Iris pigment epithelial cell (primary cell): ENCODE results near the gene INPP4B.
"Not testable (repeated sequence)": the region's sequence is repeated elsewhere in the genome, so short reads cannot be mapped to it uniquely, and the experiment has no call there.

Source experiments
- DNase-seq: peaks from one replicate; pipeline ENCODE4 v3.0.0-alpha.2; 2011; ENCODE audit warnings: low read depth

Gene INPP4B

GRCh38 chr4:142683503-142683902 lies 162.6 kb downstream of the INPP4B start:
- DNase-seq, result no peak

DNA sequence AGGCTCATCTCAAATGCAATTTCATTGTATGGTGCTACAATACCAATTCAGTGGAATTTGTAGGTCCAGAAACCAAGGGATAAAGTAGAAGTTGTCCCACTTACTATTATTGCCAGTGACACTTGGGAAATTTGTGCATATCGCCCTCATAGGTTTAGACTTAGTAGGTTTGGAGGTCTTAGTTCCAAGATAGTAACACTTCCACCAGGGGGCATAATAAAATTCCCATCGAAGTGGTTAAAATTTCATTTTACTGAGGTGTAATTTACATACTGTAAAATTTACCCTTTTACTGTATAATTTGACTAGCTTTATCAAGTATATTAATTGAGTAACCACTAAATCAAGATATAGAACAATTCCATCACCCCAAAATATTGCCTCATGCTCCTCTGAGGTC lies 174.6 kb downstream of the INPP4B start:
- peak; percentile 1 for DNase-seq

- peak; percentile 9 for DNase-seq
Measured at GRCh38 chr4:142663828-142664227, 182.3 kb downstream of the INPP4B start.

DNA sequence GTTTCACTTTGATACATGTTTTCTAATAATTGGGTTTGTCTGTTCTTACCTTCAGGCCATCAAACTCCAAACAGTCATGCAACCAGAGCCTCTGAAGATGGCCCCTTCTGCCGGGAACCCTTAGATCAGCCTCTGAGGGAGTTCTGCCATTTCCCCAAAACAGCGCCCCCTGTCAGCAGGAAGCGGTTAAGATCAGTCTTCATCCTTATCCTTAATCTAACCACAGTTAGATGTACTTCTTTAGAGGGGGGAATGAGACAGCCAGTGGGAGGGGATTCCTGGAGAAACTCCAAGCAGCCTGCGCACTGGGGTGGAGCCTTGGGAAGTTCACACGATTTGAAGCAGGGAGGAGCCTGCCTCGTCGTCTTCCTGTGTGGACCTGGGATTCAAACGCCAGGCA lies 185.4 kb downstream of the INPP4B start:
- no peak for DNase-seq

DNA sequence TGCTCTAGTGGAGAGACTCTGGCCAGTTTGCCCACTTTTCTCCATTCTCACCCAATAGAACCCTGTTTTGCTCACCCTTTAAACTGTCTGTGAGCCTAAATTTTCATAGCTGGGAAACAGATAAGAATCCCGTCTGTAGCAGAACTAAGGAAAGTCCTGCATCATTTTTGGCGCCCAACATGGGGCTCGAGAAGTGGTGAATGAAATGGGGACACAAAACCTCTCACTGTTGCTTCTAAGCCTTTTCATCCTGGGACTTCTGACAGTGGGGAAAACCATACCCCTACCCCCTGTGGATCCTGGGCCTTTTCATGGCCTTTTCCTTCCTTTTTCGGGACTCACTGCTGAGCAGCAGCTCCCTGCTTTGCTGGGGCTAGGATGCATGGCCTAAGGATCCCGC lies 189.9 kb downstream of the INPP4B start:
- DNase-seq, result peak; percentile 17

GRCh38 chr4:142648378-142648777 lies 197.7 kb downstream of the INPP4B start:
- no peak for DNase-seq

DNA sequence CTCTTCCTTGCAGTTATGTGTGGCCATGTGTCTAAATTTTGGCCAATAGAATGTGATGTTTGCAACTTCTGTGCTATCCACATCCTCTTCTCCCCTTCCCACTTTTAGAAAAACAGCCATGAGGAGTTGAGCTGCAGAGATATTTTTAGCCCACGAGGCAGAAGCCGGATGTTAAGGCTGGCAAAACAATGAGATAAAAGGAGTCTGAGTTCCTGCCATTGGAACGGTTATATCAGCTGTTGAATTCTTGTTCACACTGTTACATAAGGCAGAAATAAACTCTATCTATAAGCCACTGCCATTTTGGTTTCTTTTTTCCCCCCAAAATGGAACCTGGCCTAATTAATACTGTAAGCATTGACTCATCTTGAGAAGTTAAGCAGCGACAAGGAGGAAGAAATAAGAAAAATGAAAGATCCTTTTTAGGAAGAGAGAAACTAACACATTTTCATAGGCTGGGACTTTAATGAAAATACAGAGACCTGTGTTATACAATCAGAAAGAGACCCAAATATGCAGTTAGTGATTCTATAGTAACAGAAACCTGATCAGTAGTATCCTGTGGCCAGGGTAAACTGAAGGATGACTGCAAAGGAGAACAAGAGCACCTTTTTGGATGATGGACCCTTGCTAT lies 200.5 kb downstream of the INPP4B start:
- DNase-seq, result no peak

GRCh38 chr4:142644628-142645027 lies 201.5 kb downstream of the INPP4B start:
- DNase-seq, result not testable (repeated sequence)

GRCh38 chr4:142637614-142638013 lies 208.5 kb downstream of the INPP4B start:
- DNase-seq, result no peak

GRCh38 chr4:142631836-142632235 lies 214.3 kb downstream of the INPP4B start:
- DNase-seq, result no peak

GRCh38 chr4:142615324-142615665 lies 230.8 kb downstream of the INPP4B start:
- peak; percentile 46 for DNase-seq

GRCh38 chr4:142614621-142615323 lies 231.3 kb downstream of the INPP4B start:
- DNase-seq, result peak; percentile 38

GRCh38 chr4:142607976-142608375 lies 238.1 kb downstream of the INPP4B start:
- DNase-seq, result no peak

GRCh38 chr4:142600952-142601351 lies 245.1 kb downstream of the INPP4B start:
- DNase-seq, result peak; percentile 13

GRCh38 chr4:142598132-142598531 lies 248.0 kb downstream of the INPP4B start:
- DNase-seq, result peak; percentile 6

DNA sequence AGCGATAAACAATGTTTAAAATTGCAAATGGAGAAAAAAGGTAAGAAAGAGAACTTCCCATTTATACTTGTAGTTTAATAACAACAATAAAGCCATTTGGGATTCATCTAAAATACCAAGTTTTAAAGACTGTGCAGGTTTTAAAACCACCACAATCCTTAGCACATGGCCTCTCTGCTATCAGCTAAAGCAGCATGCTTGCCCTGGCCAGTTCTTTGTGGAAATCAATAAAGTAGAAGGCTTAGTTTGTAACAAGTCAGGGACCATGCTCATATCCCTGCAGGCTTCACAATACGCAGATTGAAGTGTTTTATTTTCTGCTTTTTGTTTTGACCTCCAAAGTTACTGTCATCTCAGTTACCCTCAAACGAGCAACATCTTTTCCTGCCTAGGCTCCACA lies 249.5 kb downstream of the INPP4B start:
- DNase-seq, result no peak

DNA sequence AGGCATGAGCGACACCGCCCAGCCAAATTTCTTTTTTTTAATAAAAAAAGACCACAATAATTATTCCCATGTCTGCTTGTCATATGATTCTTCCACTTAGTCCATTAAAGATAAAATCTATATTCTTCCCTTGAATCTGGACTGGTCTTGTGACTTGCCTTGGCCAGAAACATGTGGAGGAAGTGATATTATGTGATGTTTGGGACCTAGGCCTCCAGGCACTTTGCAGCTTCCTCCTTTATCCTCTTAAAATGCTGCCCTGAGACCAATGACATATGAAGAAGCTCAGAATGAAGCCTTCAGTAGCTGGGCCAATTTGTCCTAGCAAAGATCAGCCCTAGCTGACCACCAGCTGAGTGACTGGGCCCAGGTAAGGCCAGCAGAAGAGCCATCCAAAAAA lies 250.0 kb downstream of the INPP4B start:
- DNase-seq, result no peak

DNA sequence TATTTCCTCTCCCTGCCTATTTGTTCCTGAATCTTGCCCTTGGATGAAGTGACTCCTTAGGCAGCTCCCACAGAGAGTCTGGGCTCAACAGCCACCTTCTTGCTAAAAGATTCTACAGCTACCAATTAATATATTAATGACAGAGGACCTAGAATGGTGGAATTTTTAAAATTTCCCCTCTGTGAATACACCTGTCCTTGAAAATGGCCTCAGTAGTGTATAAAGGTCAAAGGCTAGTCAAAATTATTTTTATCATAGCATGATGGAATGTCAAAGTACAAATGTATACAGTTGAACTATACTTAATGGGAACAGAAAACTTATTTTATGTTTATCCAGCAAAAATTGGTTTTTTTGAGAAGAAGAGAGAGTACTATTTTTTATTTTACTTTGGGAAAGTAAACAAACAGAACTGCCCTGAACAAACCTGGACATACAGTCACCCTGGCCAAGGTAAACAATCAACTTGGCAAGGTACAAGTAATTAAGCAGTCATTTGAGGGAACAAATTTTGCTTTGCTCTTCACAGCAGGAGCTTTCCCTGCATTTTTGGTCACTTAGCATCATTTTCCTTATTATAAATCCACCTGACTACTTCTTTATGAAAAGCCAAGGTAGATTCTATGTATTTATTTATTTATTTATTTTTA lies 250.8 kb downstream of the INPP4B start:
- no peak for DNase-seq

- no peak for DNase-seq
Measured at GRCh38 chr4:142585411-142585810, 260.7 kb downstream of the INPP4B start.

GRCh38 chr4:142583708-142584107 lies 262.4 kb downstream of the INPP4B start:
- DNase-seq, result no peak

GRCh38 chr4:142582340-142582739 lies 263.8 kb downstream of the INPP4B start:
- DNase-seq, result no peak

DNA sequence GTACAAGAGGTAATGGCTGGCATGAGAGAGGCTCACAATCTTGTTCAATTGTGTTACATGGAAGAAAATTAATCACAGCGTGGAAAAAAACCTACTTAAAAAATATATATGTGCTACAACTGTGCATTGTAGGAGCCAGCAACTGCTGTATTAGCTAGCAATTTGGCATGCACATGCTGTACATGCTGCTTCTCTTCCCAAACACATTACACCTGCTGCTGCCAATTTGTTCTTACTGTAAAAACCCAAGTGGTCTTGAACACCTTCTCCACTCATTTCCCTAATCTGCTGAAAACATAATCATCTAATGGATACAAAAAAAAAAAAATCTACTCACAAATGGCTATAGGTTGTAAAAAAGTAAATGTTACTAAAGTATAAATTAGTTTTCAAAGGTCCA lies 264.2 kb downstream of the INPP4B start:
- no peak for DNase-seq

- no peak for DNase-seq
Measured at GRCh38 chr4:142579443-142579842, 266.7 kb downstream of the INPP4B start.

- no peak for DNase-seq
Measured at GRCh38 chr4:142574306-142574705, 271.8 kb downstream of the INPP4B start.
